NCI-H510A treated with DMSO at 0.1 percent for 48 hours (cell line): ENCODE measurements around the gene ANKRD45.
"Not testable (repeated sequence)": the region's sequence is repeated elsewhere in the genome, so short reads cannot be mapped to it uniquely, and the experiment has no call there.

Experiments
- DNase-seq: peaks from one replicate; lab custom pipeline; 2025; lab: John Stamatoyannopoulos, UW

Gene ANKRD45, protein sequence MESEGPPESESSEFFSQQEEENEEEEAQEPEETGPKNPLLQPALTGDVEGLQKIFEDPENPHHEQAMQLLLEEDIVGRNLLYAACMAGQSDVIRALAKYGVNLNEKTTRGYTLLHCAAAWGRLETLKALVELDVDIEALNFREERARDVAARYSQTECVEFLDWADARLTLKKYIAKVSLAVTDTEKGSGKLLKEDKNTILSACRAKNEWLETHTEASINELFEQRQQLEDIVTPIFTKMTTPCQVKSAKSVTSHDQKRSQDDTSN

DNA sequence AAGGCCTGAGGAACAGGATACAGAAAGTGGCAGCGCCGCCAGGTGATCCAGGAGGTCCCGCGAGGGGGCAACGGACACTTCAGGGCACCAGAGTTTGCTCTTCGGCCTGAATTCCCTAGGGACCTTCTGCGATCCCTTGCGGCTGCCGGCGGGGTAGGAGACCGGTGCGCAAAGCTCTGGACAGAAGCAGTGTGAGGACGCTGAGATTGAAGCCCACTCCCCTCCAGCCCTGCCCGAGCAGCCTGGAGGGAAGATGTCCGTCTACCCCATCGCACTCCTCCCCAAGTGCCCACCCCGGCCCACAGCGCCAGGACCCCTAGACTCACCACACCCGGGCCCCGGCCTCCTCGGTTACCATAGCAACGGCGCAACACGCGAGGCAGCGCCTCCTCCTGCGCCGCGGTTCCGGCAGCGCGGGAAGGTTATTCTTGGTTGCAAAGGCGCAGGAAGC lies at the start of gene ANKRD45:
ANKRD45 (minus strand) TSS at position 361 of the 451 bp plus-strand sequence. CDS start 10,433 bp downstream, outside the sequence.
- DNase-seq: no peak

DNA sequence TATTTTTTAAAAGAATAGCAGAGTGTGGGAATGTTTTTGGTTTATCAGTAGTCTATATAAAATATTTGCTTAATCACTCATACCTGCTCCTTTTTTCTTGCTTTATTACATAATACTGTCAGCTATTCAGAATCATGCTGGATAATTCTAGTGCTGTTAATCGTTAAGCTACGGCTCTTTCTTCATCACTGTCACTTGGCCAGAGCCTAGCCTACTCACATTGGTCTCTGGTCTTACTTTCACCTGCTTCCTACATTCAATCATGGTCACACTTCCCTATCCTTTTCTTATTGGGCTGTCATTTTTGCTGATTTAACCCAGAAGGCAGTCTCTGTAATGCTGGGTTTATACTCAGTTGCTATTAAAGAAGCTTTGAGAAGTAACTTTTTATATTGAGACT lies 47.6 kb upstream of the ANKRD45 start:
- no peak for DNase-seq

DNA sequence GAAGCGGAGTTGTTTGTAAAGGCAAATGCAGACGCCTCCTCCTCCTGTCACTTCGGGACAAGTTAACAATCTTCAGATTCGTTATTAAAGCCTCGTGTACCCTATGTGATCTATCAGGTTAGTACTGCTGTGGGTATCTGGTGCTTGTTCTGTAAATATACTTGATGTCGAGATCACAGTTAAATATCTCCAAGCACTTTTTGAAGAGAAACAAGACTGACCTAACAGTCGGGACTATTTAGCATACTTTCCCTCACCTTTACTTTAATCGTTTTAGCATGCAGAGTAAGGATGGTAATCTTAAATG lies 45.8 kb upstream of the ANKRD45 start:
- DNase-seq: peak; percentile 62

- DNase-seq: peak; percentile 93
Observed at GRCh38 chr1:173714759-173715537, 45.3 kb upstream of the ANKRD45 start, which contains the start of gene KLHL20. KLHL20 (plus strand) TSS chr1:173714981; CDS start chr1:173716044, 1,063 bp downstream.

- no peak for DNase-seq
Observed at GRCh38 chr1:173714441-173714758, 44.7 kb upstream of the ANKRD45 start.

GRCh38 chr1:173708787-173709186 lies 39.1 kb upstream of the ANKRD45 start:
- no peak for DNase-seq

- DNase-seq: no peak
Observed at GRCh38 chr1:173705117-173705516, 35.5 kb upstream of the ANKRD45 start.

DNA sequence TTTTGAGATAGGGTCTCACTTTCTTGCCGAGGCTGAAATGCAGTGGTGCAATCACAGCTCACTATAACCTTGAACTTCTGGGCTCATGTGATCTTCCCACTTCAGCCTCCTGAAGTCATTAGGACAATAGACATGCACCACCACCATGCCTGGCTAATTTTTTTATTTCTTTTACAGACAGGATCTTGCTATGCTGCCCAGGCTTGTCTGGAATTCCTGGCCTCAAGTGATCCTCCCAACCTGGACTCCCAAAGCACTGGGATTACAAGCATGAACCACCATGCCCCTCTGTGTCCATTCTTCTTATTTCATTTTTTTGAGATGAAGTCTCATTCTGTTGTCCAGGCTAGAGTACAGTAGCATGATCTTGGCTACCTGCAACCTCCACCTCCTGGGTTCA lies 33.1 kb upstream of the ANKRD45 start:
- DNase-seq: no peak

DNA sequence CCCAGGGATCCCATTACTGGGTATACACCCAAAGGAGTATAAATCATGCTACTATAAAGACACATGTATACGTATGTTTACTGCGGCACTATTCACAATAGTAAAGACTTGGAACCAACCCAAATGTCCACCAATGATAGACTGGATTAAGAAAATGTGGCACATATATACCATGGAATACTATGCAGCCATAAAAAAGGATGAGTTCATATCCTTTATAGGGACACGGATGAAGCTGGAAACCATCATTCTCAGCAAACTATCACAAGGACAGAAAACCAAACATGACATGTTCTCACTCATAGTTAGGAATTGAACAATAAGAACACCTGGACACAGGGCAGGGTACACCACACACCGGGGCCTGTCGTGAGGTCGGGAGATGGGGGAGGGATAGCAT lies 31.6 kb upstream of the ANKRD45 start:
- not testable (repeated sequence) for DNase-seq

GRCh38 chr1:173693238-173693637 lies 23.6 kb upstream of the ANKRD45 start:
- no peak for DNase-seq

- DNase-seq: no peak
Observed at GRCh38 chr1:173688300-173688699, 18.6 kb upstream of the ANKRD45 start.

DNA sequence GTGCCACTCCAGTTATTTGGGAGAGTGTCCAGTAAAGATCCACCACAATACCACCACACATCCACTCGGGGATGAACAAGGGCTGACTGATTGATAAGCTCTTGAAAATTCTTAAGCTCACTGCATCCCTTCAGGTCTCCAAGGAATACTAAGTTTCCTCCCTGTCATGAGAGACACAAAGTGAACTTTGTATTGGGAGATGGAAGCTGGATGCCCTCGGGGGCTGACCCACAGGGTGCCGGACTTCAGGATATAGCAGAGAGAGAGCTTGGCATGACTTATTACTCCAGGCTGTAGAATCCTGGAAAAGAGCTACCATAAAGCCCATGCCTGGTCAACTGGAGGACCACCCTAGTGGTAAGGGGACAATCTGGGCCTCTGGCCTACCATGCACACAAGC lies 15.5 kb upstream of the ANKRD45 start:
- not testable (repeated sequence) for DNase-seq

GRCh38 chr1:173683838-173684237 lies 14.2 kb upstream of the ANKRD45 start:
- DNase-seq: not testable (repeated sequence)

DNA sequence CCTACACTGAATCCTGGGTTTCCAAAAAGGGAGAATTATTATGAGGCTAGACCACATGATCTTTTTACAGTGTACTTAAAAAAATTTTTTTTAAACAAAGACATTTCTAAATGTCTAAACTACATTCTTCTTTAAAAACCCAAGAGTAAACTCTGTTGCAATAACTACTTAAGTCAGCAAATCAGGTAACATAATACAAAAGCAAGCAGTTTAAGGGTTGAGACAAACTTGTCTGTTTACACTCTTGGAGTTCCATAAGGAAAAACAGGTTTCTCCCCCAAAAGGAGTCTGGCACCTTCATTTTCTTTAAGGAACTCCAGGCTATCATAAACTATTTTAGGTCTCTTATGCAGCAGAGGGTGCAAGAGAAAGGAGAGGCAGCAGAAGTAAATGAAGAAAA lies 12.5 kb upstream of the ANKRD45 start:
- DNase-seq: no peak

DNA sequence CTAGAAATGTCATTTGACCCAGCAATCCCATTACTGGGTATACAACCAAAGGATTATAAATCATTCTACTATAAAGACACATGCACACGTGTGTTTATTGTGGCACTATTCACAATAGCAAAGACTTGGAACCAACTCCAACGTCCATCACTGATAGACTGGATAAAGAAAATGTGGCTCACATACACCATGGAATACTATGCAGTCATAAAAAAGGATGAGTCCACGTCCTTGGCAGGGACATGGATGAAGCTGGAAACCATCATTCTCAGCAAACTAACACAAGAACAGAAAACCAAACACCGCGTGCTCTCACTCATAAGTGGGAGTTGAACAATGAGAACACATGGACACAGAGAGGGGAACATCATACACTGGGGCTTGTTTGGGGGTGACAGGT lies 10.5 kb upstream of the ANKRD45 start:
- not testable (repeated sequence) for DNase-seq

- DNase-seq: not testable (repeated sequence)
Observed at GRCh38 chr1:173674496-173674895, 4.8 kb upstream of the ANKRD45 start.

- DNase-seq: no peak
Observed at GRCh38 chr1:173666646-173667045, 3.0 kb downstream of the ANKRD45 start.

DNA sequence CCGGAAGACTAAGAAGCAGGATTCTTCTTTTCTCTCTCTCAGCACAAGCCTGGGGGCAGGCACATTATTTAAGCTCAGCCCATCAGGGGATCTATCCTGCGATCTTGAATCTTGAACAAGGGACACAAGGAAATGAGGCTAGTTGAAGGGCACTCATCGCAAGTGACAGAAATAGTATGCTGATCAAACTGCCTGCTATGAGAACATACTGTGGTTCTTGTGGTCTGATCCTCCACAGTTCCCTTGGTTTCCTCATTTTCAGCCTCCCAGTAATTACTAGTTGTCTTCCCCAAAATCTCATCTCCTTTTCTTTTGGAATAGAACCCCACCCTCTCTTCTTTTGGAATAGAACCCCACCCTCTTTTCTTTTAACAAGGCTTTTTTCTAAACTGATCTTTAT lies 6.5 kb downstream of the ANKRD45 start:
- DNase-seq: no peak

DNA sequence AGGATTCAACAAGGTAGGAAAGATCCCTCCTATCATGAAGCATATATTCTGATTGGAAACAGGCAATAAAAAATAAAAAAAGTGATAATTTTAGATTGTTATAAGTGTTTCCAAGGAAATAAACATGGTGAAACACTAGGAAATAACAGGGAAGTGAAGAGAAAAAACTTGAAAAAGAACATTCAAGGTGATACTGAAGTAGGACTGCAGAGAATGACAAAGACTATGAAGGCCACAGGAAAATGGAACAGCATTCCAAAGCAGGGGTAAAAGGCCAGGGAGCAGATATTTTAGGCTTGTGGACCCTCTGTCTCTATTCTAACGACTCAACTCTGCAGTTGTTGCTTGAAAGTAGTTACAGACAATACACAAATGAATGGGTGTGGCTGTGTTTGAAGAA lies 7.9 kb downstream of the ANKRD45 start:
- no peak for DNase-seq

DNA sequence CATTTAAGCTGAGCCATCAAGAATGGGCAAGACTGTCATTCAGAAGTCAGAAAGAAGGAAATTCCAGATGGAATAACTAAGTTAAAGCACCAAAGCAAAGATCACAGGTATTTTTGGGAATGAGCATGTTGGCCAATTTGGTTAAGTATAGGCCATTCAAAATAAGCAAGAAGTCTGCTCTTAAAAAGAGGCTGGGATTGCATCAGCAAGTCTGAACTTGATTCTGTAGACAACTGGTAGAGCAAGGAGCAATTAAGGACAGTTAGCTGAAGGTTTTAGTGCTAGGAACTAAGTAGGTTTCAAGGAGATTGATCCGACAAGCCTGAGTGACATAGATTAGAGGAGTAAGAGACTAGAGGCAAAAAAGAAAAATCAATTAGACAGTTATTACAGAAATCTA lies 8.4 kb downstream of the ANKRD45 start:
- DNase-seq: no peak

DNA sequence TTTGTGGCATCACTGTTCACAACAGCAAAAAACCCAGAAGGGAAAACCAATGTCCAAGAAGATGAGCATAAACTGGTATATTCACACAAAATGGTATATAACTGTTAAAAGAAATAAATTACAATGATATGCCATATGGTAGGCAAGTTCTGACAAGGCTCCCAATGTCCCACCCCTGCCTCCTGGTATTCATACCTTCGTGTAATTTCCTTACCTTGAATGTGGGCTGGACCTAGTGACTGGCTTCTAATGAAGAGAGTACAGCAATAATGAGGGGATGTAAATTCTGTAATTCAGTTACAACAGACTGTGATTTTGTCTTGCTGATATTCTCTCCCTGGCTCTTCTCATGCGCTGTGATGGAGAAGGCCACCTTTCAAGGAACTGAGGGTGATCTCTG lies 9.3 kb downstream of the ANKRD45 start:
- no peak for DNase-seq

DNA sequence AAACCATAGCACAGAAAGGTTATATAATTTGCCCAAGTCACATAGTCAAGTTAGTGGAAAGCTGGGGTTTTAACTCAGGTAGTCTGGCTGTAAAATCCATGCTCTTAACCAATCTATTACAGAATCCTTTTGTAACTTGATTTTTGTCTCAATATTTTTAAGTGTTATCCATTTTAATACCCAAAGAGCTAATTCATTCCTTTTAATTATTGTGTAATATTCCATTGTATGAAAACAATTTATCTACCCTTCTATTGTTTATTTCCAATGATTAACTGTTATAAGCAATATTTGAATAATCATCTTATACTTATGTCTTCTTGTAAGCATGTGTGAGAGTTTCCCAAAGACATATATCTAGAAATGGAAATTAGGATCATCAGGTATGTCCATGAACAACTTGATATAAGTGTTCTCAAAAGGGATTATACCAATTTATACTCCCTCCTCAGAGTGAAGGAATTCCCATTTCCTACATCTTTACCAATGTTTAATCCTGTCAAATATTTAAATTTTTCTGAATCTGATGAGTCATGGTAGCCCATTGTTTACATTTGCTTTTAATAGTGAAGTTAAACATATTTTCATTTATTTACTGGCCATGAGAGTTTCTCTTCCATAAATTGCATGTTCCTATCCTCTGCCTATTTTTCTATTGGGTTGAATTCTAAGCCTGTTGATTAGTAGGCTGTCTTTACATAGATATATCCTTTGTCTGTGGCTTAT lies 20.6 kb downstream of the ANKRD45 start:
- no peak for DNase-seq

GRCh38 chr1:173646656-173647055 lies 23.0 kb downstream of the ANKRD45 start:
- DNase-seq: no peak
